ENCODE measurements around the gene MYO16. TPM values are rescaled to one million over a fixed set of nuclear protein-coding genes. Genes with fewer than 3 reads are reported as not detected.

MYO16 gene
- total RNA-seq, 1 donor from 2014 or later, result 0.49 TPM

- TF ChIP-seq POLR2A (IDR thresholded peaks at IDR 0.05), result no peak
- peak in 1 of 2 donors; percentile 61 for TF ChIP-seq POLR2AphosphoS5 (IDR thresholded peaks at IDR 0.05; ENCODE audit: insufficient read depth in 1 of 2, low read depth in 1 of 2)
- Histone ChIP-seq H3K36me3 (no peaks in the 10 kb centered on the region), H3K27ac (peak overlapping the region; percentile 80), H3K27me3 (no peaks in the 10 kb centered on the region), H3K4me1 (peaks cover 5% of the 10 kb centered on the region), H3K4me3 (no peak overlapping the region), H3K9me3 (no peaks in the 10 kb centered on the region)
- intact Hi-C loops (cut with DNase I), result no loop called here
- DNase-seq (ENCODE audit: extremely low spot score in 2 of 2), result no peak
Observed at GRCh38 chr13:108947551-108948030, 318.2 kb downstream of the MYO16 start.

- H3K27me3 ChIP-seq, result no peaks in the 10 kb centered on the region
- no peaks in the 10 kb centered on the region for H3K36me3 ChIP-seq
- TF ChIP-seq POLR2A (IDR thresholded peaks at IDR 0.05) (no peak), CTCF (IDR thresholded peaks at IDR 0.05) (no peak), POLR2AphosphoS5 (IDR thresholded peaks at IDR 0.05; ENCODE audit: insufficient read depth in 1 of 2, low read depth in 1 of 2) (no peak)
- no peaks in the 10 kb centered on the region for H3K9me3 ChIP-seq
- peak overlapping the region; percentile 75 for H3K27ac ChIP-seq
- no peak for DNase-seq (ENCODE audit: extremely low spot score in 2 of 2)
- peaks cover 5% of the 10 kb centered on the region for H3K4me1 ChIP-seq
- intact Hi-C loops (cut with DNase I), result no loop called here
- H3K4me3 ChIP-seq, result no peak overlapping the region
Observed at GRCh38 chr13:108948251-108948671, 318.9 kb downstream of the MYO16 start.

GRCh38 chr13:108950333-108951010 lies 321.1 kb downstream of the MYO16 start:
- intact Hi-C loops (cut with DNase I), result loop anchor here (10.0 kb wide), 1 partner anchor 834 kb away; the partner anchor contains the start of gene IRS2
- Histone ChIP-seq H3K27ac (no peak overlapping the region), H3K4me1 (peaks cover 5% of the 10 kb centered on the region), H3K27me3 (no peaks in the 10 kb centered on the region), H3K36me3 (no peaks in the 10 kb centered on the region), H3K9me3 (no peaks in the 10 kb centered on the region), H3K4me3 (no peak overlapping the region)
- TF ChIP-seq CTCF (IDR thresholded peaks at IDR 0.05) (no peak), POLR2A (IDR thresholded peaks at IDR 0.05) (no peak), POLR2AphosphoS5 (IDR thresholded peaks at IDR 0.05; ENCODE audit: insufficient read depth in 1 of 2, low read depth in 1 of 2) (no peak)
- no peak for DNase-seq (ENCODE audit: extremely low spot score in 2 of 2)

- Histone ChIP-seq H3K36me3 (no peaks in the 10 kb centered on the region), H3K9me3 (no peaks in the 10 kb centered on the region), H3K4me3 (no peak overlapping the region), H3K27me3 (no peaks in the 10 kb centered on the region), H3K27ac (no peak overlapping the region), H3K4me1 (no peaks in the 10 kb centered on the region)
- DNase-seq (ENCODE audit: extremely low spot score in 2 of 2), result no peak
- TF ChIP-seq POLR2A (IDR thresholded peaks at IDR 0.05) (no peak), POLR2AphosphoS5 (IDR thresholded peaks at IDR 0.05; ENCODE audit: insufficient read depth in 1 of 2, low read depth in 1 of 2) (no peak), CTCF (IDR thresholded peaks at IDR 0.05) (no peak)
- intact Hi-C loops (cut with DNase I), result loop anchor here (10.0 kb wide), 1 partner anchor 829 kb away; the partner anchor contains the start of gene IRS2
Observed at GRCh38 chr13:108955741-108956140, 326.3 kb downstream of the MYO16 start.

GRCh38 chr13:108957369-108958012 lies 328.1 kb downstream of the MYO16 start:
- Histone ChIP-seq H3K4me1 (no peaks in the 10 kb centered on the region), H3K27me3 (no peaks in the 10 kb centered on the region), H3K9me3 (no peaks in the 10 kb centered on the region), H3K27ac (no peak overlapping the region), H3K36me3 (no peaks in the 10 kb centered on the region), H3K4me3 (no peak overlapping the region)
- intact Hi-C loops (cut with DNase I), result loop anchor here (10.0 kb wide), 1 partner anchor 827 kb away; the partner anchor contains the start of gene IRS2
- no peak for DNase-seq (ENCODE audit: extremely low spot score in 2 of 2)
- TF ChIP-seq CTCF (IDR thresholded peaks at IDR 0.05) (no peak), POLR2AphosphoS5 (IDR thresholded peaks at IDR 0.05; ENCODE audit: insufficient read depth in 1 of 2, low read depth in 1 of 2) (no peak), POLR2A (IDR thresholded peaks at IDR 0.05) (no peak)
